SK-N-SH treated with all-trans-retinoic acid at 6 μM for 48 hours (cell line): ENCODE results near the gene AGPAT4.
"Not testable (repeated sequence)": the region's sequence is repeated elsewhere in the genome, so short reads cannot be mapped to it uniquely, and the experiment has no call there.

ENCODE experiments used
- ARNTL ChIP-seq: fragments of 450-650 bp; formaldehyde crosslinking; IDR thresholded peaks from 2 replicates; pipeline ENCODE4 v1.5.0; 2020; ENCODE audit warnings: low read depth, mild to moderate bottlenecking, moderate library complexity, borderline replicate concordance
- BACH2 ChIP-seq: fragments of 250-450 bp; sonication (Bioruptor Pico); IDR thresholded peaks from 2 replicates; pipeline ENCODE4 v1.9.0; 2021; ENCODE audit warnings: mild to moderate bottlenecking, borderline replicate concordance
- GLIS3 ChIP-seq: fragments of 250-450 bp; sonication (Bioruptor Pico); IDR thresholded peaks from 2 replicates; pipeline ENCODE4 v1.5.0; 2020; ENCODE audit warnings: mild to moderate bottlenecking, moderate library complexity
- RARB ChIP-seq: fragments of 250-450 bp; sonication (Bioruptor Pico); IDR thresholded peaks from 2 replicates; pipeline ENCODE4 v1.8.0; 2021; ENCODE audit warnings: mild to moderate bottlenecking, moderate library complexity
- SNAI2 ChIP-seq: fragments of 250-450 bp; sonication (Bioruptor Pico); IDR thresholded peaks from 2 replicates; pipeline ENCODE4 v1.5.0; 2020; ENCODE audit warnings: mild to moderate bottlenecking, moderate library complexity
- ZNF8 ChIP-seq: fragments of 450-650 bp; formaldehyde crosslinking; IDR thresholded peaks from 2 replicates; pipeline ENCODE4 v1.5.0; 2020; ENCODE audit warnings: mild to moderate bottlenecking, moderate library complexity
- TF ChIP-seq, protein P1 (sequence below): fragments of 250-450 bp; sonication (Bioruptor Pico); IDR thresholded peaks from 2 replicates; pipeline ENCODE4 v1.8.0; 2021; ENCODE audit warnings: low read depth, mild to moderate bottlenecking, moderate library complexity, borderline replicate concordance

DNA sequence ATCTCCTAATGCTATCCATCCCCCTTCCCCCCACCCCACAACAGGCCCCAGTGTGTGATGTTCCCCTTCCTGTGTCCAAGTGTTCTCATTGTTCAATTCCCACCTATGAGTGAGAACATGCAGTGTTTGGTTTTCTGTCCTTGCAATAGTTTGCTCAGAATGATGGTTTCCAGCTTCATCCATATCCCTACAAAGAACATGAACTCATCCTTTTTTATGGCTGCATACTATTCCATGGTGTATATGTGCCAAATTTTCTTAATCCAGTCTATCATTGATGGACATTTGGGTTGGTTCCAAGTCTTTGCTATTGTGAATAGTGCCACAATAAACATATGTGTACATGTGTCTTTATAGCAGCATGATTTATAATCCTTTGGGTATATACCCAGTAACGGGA, 101.1 kb downstream of the AGPAT4 start:
- TF ChIP-seq ARNTL (CRISPR knock-in tag); ZNF8 (CRISPR knock-in tag); RARB (CRISPR knock-in tag); SNAI2 (CRISPR knock-in tag); GLIS3 (CRISPR knock-in tag); BACH2: not testable (repeated sequence)
- TF ChIP-seq, protein P1, sequence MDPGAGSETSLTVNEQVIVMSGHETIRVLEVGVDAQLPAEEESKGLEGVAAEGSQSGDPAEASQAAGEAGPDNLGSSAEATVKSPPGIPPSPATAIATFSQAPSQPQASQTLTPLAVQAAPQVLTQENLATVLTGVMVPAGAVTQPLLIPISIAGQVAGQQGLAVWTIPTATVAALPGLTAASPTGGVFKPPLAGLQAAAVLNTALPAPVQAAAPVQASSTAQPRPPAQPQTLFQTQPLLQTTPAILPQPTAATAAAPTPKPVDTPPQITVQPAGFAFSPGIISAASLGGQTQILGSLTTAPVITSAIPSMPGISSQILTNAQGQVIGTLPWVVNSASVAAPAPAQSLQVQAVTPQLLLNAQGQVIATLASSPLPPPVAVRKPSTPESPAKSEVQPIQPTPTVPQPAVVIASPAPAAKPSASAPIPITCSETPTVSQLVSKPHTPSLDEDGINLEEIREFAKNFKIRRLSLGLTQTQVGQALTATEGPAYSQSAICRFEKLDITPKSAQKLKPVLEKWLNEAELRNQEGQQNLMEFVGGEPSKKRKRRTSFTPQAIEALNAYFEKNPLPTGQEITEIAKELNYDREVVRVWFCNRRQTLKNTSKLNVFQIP, result not testable (repeated sequence)
